NCI-H146 treated with DMSO at 0.1 percent for 48 hours (cell line): ENCODE data around the gene PTCD2.
"Not testable (repeated sequence)": the region's sequence is repeated elsewhere in the genome, so short reads cannot be mapped to it uniquely, and the experiment has no call there.

ENCODE experiments used
- DNase-seq: peaks from one replicate; lab custom pipeline; 2025; ENCODE audit not compliant: unreplicated experiment; lab: John Stamatoyannopoulos, UW

Gene PTCD2

DNA sequence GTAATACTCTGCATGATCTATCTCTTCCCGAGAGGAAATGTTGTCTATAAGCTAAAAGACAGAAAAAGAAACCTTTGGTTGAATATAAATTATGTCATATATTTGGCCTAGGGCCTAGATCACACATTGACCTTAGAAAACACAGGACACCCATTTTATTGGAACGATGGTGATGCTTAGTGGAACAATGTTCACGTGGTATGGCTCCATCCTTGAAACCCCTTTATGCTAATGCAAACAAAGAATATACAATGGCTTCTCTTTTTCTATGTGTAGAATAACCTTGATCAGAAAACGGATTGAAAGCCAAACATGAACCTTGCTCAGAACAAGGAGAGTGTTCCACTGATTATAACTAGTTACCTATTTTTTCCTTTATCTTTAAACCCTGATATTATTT lies 24.6 kb upstream of the PTCD2 start:
- DNase-seq: no peak

GRCh38 chr5:72296256-72296655 lies 23.9 kb upstream of the PTCD2 start:
- DNase-seq: no peak

DNA sequence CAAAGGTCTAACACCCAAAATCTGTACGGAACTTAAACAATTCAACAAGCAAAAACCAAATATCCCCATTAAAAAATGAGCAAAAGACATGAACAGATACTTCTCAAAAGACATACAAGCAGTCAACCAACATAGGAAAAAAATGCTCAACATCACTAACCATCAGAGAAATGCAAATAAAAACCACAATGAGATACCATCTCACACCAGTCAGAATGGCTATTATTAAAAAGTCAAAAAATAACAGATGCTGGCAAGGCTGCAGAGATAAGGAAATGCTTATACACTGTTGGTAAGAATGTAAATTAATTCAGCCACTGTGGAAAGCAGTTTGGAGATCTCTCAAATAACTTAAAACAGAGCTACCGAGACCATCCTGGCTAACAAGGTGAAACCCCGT lies 22.0 kb upstream of the PTCD2 start:
- DNase-seq: not testable (repeated sequence)

GRCh38 chr5:72298711-72299110 lies 21.5 kb upstream of the PTCD2 start:
- DNase-seq: no peak

DNA sequence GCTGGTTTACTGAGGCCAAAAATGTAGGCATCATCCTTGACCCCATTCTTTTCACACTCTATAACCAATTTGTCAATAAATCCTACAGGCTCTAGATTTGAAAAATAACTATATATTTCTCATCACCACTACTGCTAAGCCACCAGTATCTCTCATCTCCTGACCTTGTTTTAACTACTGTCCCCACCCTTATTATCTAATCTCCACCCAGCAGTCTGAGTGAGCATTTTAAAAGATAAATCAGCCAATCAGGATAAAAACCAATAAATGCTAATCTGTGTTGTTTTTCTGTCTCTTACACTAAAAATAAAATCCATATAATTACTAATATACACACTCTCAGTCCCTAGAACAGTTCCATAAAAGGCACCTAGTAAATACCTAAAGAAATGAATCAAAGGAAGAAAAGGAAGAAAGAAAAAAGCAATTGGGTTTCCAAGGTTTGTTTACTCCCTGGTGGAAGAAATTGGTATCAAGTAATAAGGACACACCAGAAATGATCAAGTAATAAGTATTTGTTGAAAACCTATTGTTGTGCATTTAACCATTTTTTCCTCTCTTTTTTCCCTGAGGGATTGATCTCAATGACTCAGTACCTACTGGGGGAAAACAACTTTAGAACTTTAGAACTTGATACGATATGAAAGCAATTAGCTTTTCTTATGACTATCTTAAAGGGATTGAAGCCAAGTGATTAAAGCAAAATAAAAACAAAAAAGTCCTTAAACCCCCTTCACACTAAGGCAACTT lies 19.4 kb upstream of the PTCD2 start:
- DNase-seq: no peak

DNA sequence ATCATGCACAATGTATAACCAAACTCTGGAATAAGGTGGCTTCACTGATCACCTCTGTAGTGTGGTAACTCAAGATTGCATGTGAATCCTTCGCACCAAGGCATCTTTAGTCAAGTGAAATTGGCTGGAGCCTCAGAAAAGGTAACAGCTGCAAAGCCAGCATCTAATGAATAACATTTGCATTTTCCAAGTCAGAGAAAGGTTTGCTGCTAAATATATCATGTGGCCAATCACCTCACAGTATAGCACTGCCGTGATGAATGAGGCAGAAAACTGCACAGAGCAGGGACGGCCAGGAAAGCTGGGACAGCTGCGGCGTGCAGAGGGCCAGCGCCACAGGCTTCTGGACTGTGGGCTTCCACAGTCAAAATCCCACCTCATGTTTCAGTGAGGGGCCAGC lies 18.6 kb upstream of the PTCD2 start:
- no peak for DNase-seq

DNA sequence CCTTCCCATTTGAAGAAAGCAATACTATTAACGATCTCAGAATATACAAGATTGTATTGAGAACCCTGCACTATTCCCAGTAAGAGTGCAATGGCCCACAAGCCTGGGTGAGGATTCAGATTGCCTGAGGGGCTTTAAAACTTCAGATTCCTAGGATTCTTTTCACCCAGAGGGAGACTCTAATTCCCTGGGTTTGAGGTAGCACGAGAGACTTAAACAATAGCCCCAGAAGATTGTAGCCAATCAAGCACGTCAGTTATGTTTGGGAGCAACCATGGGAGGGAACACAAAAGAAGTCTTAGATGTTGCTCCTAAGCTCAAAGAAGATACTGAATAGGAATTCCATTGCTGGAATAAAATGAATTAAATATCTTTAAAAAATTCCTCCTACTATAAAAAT lies 18.0 kb upstream of the PTCD2 start:
- DNase-seq: no peak

- DNase-seq: no peak
Observed at GRCh38 chr5:72305194-72306142, 14.7 kb upstream of the PTCD2 start.

DNA sequence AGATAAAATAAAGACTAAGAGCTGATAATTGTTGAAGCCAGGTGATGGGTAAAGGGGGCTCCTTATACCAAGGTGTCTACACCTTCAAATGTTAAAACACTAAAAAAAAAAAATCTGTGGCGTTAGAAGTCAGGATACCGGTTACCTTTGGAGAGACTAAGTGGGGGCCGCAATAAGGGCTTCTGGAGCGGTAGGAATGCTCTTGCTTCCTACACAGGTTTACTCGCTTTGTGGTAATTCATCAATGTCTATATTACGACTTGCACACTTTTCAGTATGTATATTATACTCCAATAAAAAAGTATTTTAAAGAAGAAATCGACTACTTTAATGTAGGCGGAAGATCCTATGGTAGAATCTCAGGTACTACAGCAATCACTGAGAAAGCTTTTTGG lies 12.6 kb upstream of the PTCD2 start:
- peak; percentile 24 for DNase-seq

DNA sequence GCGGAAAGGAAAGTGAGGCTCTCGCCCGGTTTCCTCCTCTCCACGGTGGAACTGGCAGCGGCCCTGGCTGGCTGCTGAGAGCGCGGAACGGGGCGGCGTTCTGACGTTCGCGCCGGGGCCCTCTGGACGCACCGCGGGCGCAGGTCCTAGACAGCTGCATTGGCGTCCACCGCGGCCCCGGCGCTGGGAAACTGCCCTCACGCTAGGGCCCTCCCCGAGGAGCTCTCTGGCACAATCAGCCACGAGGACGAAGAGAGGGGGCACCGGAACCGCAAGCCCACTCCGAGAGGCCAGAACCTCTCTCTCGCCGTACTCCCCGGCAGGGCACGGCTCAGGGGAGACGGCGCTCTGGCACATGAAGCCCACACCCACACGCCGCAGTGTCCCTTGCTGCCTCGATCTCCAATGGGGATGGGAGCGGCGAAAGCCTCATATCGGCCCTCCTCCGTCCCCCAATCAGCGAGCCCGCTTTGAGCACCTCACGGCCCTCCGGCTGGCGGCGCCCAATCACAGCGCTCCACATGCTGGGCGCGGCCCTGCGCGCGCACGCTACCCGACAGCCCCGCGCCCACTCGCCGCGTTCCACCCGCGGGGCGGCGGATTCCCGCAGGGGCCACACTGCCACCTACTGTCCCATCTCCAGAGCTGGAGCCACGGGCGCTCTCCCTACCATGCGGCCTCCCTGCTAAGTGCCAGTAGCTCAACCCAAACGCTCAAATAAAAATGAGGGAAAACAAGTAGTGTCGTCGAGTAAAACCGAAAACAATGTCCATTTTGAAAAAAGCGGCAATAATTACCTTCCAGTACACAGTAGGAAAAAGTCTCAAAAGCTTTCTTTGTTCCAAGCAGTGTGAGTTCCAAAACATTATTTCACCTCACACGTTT lies 12.0 kb upstream of the PTCD2 start:
- peak; percentile 91 for DNase-seq

DNA sequence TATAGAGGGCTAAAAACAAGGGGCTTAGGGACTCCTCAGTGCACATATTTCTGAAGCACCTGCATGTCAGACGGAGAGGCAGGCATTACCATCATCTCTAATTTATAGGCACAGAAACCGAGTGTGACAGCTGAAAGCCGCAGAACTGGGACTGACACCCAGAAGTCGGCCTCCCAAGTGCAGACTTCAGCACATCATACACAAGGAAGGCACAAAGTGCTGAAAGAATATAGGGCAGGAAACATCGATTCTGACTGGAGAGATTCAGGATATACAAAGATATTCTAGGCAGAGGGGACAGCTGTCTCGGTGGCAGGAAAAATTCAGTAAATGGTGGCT lies 11.4 kb upstream of the PTCD2 start:
- DNase-seq: no peak

DNA sequence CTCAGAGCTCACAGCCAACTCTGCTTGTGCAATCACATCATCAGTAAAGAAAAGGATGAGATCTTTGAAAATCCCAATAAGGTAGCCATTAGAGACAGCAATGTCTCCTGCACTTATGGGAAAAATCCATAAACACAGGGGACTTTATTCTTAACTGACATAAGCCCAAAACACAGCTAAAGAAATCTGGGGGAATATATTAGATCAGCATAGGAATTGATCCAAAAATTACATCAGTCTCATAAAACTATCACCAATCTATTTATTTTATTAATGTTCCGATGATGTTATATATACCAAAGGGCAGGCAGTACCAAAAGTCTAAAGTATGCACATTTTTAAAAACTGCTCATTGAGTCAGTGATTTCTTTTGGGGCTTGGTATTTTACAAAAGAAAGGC lies 7.0 kb upstream of the PTCD2 start:
- no peak for DNase-seq

DNA sequence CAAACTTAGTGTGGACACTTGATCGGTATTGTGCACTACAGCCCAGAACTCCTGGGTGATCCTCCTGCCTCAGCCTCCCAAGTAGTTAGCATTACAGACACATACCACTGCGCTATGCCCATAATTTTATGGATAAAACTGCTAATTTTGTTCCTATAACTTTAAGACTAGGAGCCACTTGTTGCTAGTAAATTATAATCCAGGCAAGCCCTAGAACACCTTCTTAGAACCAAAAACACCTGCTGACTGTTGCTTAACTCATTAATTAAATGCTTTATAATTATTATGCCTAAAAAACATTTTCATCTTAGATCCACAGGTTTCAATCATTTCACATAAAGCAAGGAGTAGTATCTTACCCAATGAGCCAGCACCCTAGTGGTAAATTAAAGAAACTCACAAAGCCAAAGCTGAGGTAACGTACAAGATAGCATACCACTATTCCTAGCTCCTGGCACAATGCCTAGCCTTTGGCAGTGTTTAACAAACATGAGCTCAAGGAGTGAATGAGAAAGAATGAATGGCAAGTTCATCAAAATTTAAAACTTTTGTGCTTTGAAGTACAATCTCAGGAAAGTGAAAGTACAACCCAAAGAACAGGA lies 5.5 kb upstream of the PTCD2 start:
- DNase-seq: no peak

DNA sequence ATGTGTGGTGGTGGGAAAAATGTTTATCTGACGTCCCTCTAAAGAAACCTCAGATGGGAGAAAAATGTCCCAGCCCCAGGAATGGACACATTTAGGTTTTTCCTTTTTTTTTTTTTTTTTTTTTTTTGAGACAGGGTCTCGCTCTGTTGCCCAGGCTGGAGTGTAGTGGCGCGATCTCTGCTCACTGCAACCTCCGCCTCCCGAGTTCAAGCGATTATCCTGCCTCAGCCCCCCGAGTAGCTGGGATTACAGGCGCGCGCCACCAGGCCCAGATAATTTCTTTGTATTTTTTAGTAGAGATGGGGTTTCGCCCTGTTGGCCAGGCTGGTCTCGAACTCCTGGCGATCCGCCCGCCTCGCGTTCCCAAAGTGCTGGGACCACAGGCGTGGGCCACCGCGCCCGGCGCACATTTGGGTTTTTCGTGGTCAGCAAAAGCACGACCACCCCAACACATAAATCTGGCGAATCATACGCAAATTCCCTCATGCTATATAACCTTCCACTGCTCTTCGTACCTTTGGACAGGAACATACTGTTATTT lies 668 bp upstream of the PTCD2 start:
- not testable (repeated sequence) for DNase-seq

DNA sequence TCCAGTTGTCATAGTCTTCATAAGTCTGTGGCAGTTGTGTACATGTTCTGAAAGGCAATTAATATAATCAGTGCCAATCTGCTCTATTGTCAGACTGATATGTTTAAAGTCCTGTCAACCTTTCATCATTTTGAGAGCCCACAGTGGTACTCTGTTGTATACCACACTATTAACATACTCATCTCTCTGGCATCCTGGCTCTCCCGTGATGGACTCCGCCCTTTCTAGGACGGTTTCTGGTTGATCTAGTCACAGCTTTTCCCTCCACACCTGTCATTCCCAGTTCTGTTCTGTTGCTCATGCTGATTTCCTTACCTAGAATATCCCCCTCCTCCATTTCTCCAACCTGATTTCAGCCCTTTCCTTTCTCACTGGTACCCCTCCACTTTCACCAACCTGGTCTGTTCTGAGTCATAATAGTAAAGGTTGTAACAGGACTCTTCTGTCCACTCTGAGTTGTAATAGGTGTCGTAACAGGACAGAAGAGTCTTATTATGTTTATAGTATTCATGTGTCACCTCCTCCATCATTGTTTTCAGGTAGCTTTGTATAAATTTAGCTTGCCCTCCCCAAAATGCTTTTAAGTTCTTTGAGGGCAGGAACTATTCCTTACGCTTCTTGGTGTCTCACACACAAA lies 4.1 kb downstream of the PTCD2 start:
- no peak for DNase-seq

DNA sequence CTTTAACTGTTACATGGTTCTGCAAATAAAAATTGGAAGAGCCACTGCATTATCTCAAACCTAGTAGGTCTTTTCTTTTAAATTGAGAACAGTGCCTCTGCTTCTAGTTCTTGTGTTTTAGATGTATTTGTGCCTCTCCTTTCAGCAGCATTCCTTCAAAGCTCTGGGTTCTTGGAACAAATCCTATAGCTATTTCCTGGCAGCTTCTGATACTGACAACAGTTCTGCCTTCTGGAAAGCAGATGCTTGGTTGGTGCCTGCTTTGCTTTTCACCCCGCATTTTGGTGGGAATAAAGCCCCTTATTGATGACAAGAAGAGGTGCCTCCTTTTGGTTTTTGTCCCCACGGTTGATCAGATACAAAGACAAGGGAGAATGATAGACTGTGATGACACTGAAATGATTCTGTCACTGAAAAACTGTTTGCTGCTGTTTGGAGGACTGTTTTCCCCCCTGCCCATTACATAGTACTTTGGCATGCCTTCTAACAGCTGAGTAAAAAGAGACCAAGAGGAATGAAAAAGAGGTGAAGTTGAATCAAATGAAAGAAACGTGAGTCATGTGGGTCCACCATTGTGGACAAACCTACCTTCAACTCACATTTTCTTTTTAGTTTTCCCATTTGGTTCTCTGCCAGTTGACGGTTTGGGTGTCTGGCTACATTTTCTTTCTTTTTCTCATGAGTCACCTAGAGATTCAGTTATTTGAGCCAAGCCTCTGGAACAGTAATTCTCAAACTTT lies 5.6 kb downstream of the PTCD2 start:
- no peak for DNase-seq

DNA sequence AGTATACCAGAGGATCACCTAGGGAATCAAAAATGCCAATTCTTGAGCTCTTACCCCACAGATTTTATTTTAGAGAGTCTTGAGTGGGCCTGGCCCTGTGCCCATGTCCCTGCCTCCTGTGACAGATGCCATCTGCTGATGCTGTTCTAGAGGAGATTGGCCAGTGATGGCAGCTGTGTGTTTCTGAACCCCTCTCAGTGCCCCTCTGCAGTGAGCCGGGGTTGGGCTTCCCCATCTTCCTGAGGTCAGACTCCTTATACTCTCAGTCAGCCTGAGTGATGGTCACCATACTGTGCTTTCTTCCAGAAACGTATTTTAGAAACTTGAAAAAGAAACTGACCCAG lies 6.1 kb downstream of the PTCD2 start:
- no peak for DNase-seq

GRCh38 chr5:72328172-72328571 lies 8.0 kb downstream of the PTCD2 start:
- no peak for DNase-seq

DNA sequence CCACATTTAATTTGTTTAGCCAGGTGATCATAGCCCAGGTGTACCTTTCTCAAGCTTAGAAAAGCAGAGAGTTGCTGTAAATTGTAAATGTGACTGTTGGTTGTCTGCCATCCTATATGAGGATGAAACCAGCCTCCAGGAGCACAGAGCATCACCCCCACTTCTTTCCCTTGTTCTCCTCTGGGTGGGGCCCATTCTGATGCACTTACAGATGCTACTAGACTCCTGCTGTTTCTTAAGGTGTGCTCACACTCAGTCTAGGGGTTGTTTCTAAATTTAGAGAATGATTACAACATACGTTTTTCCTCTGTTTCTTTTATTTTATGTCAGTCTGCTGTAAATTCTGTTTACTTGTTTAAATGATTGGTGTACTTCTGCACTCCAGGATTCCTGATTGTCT lies 10.5 kb downstream of the PTCD2 start:
- DNase-seq: no peak

DNA sequence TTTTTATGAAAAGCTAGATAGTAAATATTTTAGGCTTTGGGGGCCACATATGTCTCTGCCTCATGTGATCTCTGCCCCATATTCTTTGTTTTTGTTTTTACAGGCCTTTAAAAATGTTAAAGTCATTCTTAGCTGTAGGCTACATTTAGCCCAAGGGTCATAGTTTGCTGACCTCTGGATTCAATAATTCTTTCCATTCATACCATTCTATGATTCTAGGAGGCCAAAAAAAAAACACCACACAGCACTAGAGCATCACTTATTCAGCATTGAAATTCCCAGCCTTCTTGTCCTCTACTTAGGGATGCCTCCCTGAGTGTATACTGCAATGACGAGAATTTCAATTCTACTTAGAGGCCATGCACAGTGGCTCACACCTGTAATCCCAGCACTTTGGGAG lies 17.0 kb downstream of the PTCD2 start:
- no peak for DNase-seq
